Neutrophil (primary cell): Measurements from ENCODE around the gene COMT.
A peak's percentile ranks its signal among the peaks of the same experiment; 100 is the strongest.

ENCODE experiments used
- H3K27ac ChIP-seq: fragments of 200-600 bp; sonication (generic); 2 replicates; pipeline ENCODE4 v1.5.1; 2016; ENCODE audit warnings: mild to moderate bottlenecking, moderate library complexity
- H3K27me3 ChIP-seq: fragments of 200-600 bp; sonication (generic); 2 replicates; pipeline ENCODE4 v1.6.0; 2016; ENCODE audit warnings: mild to moderate bottlenecking
- H3K36me3 ChIP-seq: fragments of 200-600 bp; sonication (generic); 2 replicates; pipeline ENCODE4 v1.5.1; 2017
- H3K4me1 ChIP-seq, 2 experiments: fragments of 200-600 bp in 1 of 2; sonication (generic) in 1 of 2; 1 replicate in 1 of 2; 2 replicates in 1 of 2; pipeline versions ENCODE4 v1.5.1 to v1.6.1; 2013 to 2016; ENCODE audit warnings: low read depth in 1 of 2, low read length in 1 of 2, mild to moderate bottlenecking in 1 of 2, moderate library complexity in 1 of 2; ENCODE audit not compliant: control insufficient read depth in 1 of 2, insufficient read depth in 1 of 2
- H3K4me3 ChIP-seq, 2 experiments: fragments of 200-600 bp in 1 of 2; sonication (generic) in 1 of 2; 1 replicate in 1 of 2; 2 replicates in 1 of 2; pipeline ENCODE4 v1.5.1; 2013 to 2016; ENCODE audit warnings: low read depth in 1 of 2, low read length in 1 of 2, mild to moderate bottlenecking in 1 of 2, moderate library complexity in 1 of 2
- H3K9me3 ChIP-seq: fragments of 200-600 bp; sonication (generic); 2 replicates; pipeline ENCODE4 v1.5.1; 2016
- CTCF ChIP-seq: fragments of 200-600 bp; sonication (generic); IDR thresholded peaks from 2 replicates; pipeline ENCODE4 v1.5.1; 2016; ENCODE audit warnings: antibody characterized with exemption

The COMT gene

GRCh38 chr22:19969141-19969928 lies 27.8 kb downstream of the COMT start:
- Histone ChIP-seq H3K27ac (no peak overlapping the region), H3K4me1 (peaks cover 3 to 11% of the 10 kb centered on the region in 2 experiments), H3K9me3 (no peaks in the 10 kb centered on the region), H3K27me3 (no peaks in the 10 kb centered on the region), H3K4me3 (no peak overlapping the region), H3K36me3 (peaks cover 27% of the 10 kb centered on the region)
- TF ChIP-seq CTCF = no peak

DNA sequence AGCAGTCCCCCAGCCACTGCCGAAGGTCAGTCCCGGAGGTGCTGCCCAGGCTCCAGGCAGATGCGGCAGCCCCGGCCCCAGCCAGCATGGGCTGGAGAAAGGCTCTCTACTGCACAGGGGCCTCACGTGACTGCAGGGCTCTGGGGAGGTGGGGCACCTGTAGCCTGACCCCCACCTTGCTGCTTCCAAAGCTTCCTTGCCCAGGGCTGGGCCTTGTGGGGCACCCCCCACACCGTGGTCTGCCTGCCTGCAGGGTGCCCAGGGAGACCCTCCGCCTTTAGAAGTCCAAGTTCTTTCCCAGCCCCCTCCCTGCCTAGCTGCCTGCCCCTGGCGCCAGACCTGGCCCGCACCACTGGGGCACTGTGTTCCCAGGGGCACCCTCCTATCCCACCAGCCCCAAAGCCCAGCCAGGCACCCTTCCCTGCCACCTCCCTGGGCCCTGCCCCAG lies 28.5 kb downstream of the COMT start:
- Histone ChIP-seq H3K36me3 (peaks cover 20% of the 10 kb centered on the region), H3K27me3 (no peaks in the 10 kb centered on the region), H3K9me3 (no peaks in the 10 kb centered on the region), H3K27ac (no peak overlapping the region), H3K4me3 (no peak overlapping the region), H3K4me1 (peaks cover 10 to 18% of the 10 kb centered on the region in 2 experiments)
- no peak for TF ChIP-seq CTCF

GRCh38 chr22:19970479-19971275 lies 29.1 kb downstream of the COMT start:
- H3K27me3 ChIP-seq = no peaks in the 10 kb centered on the region
- H3K9me3 ChIP-seq = no peaks in the 10 kb centered on the region
- no peak overlapping the region for H3K4me3 ChIP-seq
- H3K36me3 ChIP-seq = peaks cover 20% of the 10 kb centered on the region
- peaks cover 16 to 25% of the 10 kb centered on the region in 2 experiments for H3K4me1 ChIP-seq
- H3K27ac ChIP-seq = no peak overlapping the region
- TF ChIP-seq CTCF = peak; percentile 91

GRCh38 chr22:19971276-19972124 lies 29.9 kb downstream of the COMT start:
- Histone ChIP-seq H3K4me3 (no peak overlapping the region), H3K4me1 (peaks cover 17 to 26% of the 10 kb centered on the region in 2 experiments)

More at GRCh38 chr22:19971276-19972124, 29.9 kb downstream of the COMT start:
- Histone ChIP-seq H3K36me3 (peaks cover 20% of the 10 kb centered on the region), H3K27me3 (no peaks in the 10 kb centered on the region), H3K27ac (no peak overlapping the region), H3K9me3 (no peaks in the 10 kb centered on the region)
- no peak for TF ChIP-seq CTCF
